ENCODE results near the gene PPP2R3C. TPM values are rescaled to one million over a fixed set of nuclear protein-coding genes. Genes with fewer than 3 reads are reported as not detected.
"Not testable (repeated sequence)": the region's sequence is repeated elsewhere in the genome, so short reads cannot be mapped to it uniquely, and the experiment has no call there.

Gene PPP2R3C
- total and polyA plus RNA-seq, 2 experiments from 2014 or later = 25.7 to 41.2 TPM

DNA sequence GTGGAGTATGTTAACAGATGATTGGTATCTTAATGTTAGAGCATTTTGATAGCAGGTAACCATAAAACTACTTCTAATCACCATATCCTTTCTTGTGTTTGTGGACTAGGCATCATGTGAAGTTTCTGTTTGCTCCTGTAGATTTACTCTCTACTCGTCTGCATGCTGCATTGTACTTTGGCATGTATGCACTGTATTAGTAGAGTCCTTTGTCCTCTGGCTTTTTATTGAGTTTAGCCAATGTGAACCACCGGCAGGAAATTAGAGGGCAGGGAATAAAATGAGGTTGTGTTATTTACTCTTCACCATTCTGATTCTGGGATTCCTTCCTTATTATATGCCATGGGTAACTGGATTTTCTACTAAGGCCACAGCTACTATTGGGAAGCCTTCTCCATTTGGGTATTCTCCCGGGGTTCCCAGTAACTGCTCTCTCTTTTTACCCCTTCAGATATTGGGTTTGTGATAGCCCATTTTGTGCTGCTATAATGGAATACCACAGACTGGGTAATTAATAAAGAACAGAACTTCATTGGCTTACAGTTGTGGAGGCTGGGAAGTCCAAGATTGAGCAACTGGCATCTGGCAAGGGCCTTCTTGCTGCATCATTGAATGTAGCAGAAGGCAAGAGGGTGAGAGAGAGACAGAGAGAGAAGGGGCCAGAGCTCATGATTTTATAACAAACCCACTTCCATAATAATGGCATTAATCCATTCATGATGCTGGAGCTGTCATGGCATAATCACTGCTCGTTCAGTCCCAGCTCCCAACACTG is 53.4 kb downstream of the PPP2R3C start:
- H3K27me3 ChIP-seq (replicated peaks; ENCODE audit: insufficient read depth) = no peaks in the 10 kb centered on the region
- peak; percentile 6 for DNase-seq
- H3K9me3 ChIP-seq (ENCODE audit: low read depth) = no peaks in the 10 kb centered on the region
- no peaks in the 10 kb centered on the region for H3K9me2 ChIP-seq (ENCODE audit: insufficient read depth)
- no peak overlapping the region for H3K27ac ChIP-seq
- in situ Hi-C loops (cut with MboI) = no loop called here
- H4K20me1 ChIP-seq (ENCODE audit: insufficient read depth) = no peaks in the 10 kb centered on the region
- no peak overlapping the region for H3K9ac ChIP-seq
- no peaks in the 10 kb centered on the region for H3F3A ChIP-seq (ENCODE audit: insufficient read depth)
- H3K4me2 ChIP-seq (ENCODE audit: unreplicated experiment) = no peak overlapping the region
- WGBS, 2 experiments (ENCODE audit: low coverage in 1 of 2, low lambda C conversion rate in 2 of 2, missing lambda C conversion rate in 2 of 2) = 98 to 99% methylated on average over 4 of the region's 4 CpGs
- no peak overlapping the region for H2AFZ ChIP-seq
- H3K4me1 ChIP-seq (ENCODE audit: insufficient read depth) = no peaks in the 10 kb centered on the region
- H3K79me2 ChIP-seq (ENCODE audit: insufficient read depth) = peaks cover 64% of the 10 kb centered on the region
- no peak for TF ChIP-seq EZH2phosphoT487 (IDR thresholded peaks at IDR 0.05; ENCODE audit: insufficient read depth, low read depth)
- no peak for TF ChIP-seq EZH2 (IDR thresholded peaks at IDR 0.05; ENCODE audit: insufficient read depth, poor library complexity, severe bottlenecking)
- H3K4me3 ChIP-seq = no peak overlapping the region
- H3K36me3 ChIP-seq (ENCODE audit: low read depth) = peaks cover 18% of the 10 kb centered on the region

DNA sequence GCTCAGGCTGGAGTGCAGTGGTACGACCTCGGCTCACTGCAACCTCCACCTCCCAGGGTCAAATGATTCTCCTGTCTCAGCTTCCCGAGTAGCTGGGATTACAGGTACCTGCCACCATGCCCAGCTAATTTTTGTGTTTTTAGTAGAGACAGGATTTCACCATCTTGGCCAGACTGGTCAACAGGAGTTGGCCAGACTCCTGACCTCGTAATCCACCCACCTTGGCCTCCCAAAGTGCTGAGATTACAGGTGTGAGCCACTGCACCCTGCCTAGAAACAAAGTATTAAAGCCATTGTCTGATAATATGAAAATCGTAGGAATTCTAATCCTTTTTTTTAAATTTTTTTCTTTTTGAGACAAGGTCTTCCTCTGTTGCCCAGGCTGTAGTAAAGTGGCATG is 56.1 kb downstream of the PPP2R3C start:
- 95 to 97% methylated on average over 5 of the region's 5 CpGs for WGBS, 2 experiments (ENCODE audit: low coverage in 1 of 2, low lambda C conversion rate in 2 of 2, missing lambda C conversion rate in 2 of 2)

DNA sequence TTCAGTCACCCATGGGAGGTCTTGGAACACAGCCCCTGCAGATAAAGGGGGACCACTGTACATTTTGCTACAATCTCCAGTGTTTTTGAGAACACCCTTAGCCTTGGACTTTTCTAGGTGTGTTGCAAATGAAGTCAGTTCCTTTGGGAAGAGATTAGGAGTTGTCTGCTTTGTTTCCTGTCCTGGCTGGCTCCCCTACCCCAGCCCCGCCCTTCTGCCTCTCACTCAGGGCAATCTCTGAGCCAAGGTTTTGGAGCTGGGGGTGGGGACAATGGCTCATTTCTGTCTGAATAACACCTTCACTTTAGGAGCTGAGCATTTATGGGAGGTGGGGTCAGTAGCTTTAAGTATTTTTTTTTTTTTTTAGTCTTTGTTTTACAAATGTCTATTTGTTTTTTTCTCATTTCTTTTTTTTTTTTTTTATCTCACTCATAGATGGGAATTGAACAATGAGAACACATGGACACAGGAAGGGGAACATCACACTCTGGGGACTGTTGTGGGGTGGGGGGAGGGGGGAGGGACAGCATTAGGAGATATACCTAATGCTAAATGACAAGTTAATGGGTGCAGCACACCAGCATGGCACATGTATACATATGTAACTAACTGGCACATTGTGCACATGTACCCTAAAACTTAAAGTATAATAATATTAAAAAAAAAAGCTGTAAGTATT is 60.5 kb downstream of the PPP2R3C start:
- H3K9me3 ChIP-seq (ENCODE audit: low read depth); in situ Hi-C loops (cut with MboI); H3K4me1 ChIP-seq (ENCODE audit: insufficient read depth); H3K4me2 ChIP-seq (ENCODE audit: unreplicated experiment); H3K27ac ChIP-seq; H4K20me1 ChIP-seq (ENCODE audit: insufficient read depth); H3K36me3 ChIP-seq (ENCODE audit: low read depth); H3F3A ChIP-seq (ENCODE audit: insufficient read depth); H3K9ac ChIP-seq; H3K27me3 ChIP-seq (replicated peaks; ENCODE audit: insufficient read depth); H2AFZ ChIP-seq; H3K4me3 ChIP-seq; H3K9me2 ChIP-seq (ENCODE audit: insufficient read depth): not testable (repeated sequence)
- 65 to 75% methylated on average over 1 of the region's 1 CpG for WGBS, 2 experiments (ENCODE audit: low coverage in 1 of 2, low lambda C conversion rate in 2 of 2, missing lambda C conversion rate in 2 of 2)
- peak; percentile 20 for DNase-seq
- H3K79me2 ChIP-seq (ENCODE audit: insufficient read depth) = peaks cover 50% of the 10 kb centered on the region

More for the DNA sequence above, 56.1 kb downstream of the PPP2R3C start:
- H3K9ac ChIP-seq; H4K20me1 ChIP-seq (ENCODE audit: insufficient read depth); H3K4me2 ChIP-seq (ENCODE audit: unreplicated experiment); DNase-seq; H3K4me1 ChIP-seq (ENCODE audit: insufficient read depth); in situ Hi-C loops (cut with MboI); H3K36me3 ChIP-seq (ENCODE audit: low read depth); H2AFZ ChIP-seq; H3K27me3 ChIP-seq (replicated peaks; ENCODE audit: insufficient read depth); H3K4me3 ChIP-seq; H3K9me2 ChIP-seq (ENCODE audit: insufficient read depth); H3K27ac ChIP-seq; H3F3A ChIP-seq (ENCODE audit: insufficient read depth); H3K9me3 ChIP-seq (ENCODE audit: low read depth): not testable (repeated sequence)
- H3K79me2 ChIP-seq (ENCODE audit: insufficient read depth) = peaks cover 65% of the 10 kb centered on the region

GRCh38 chr14:35052637-35053036 is 69.2 kb downstream of the PPP2R3C start:
- Histone ChIP-seq H3K4me3 (no peak overlapping the region), H3K27ac (no peak overlapping the region), H4K20me1 (ENCODE audit: insufficient read depth) (no peaks in the 10 kb centered on the region), H2AFZ (no peak overlapping the region), H3K9ac (no peak overlapping the region), H3K79me2 (ENCODE audit: insufficient read depth) (peaks cover 72% of the 10 kb centered on the region), H3K4me1 (ENCODE audit: insufficient read depth) (peaks cover 17% of the 10 kb centered on the region; the same call in 1 of the 2 replicates), H3K4me2 (ENCODE audit: unreplicated experiment) (no peak overlapping the region), H3F3A (ENCODE audit: insufficient read depth) (no peaks in the 10 kb centered on the region), H3K27me3 (replicated peaks; ENCODE audit: insufficient read depth) (no peaks in the 10 kb centered on the region), H3K9me3 (ENCODE audit: low read depth) (no peaks in the 10 kb centered on the region), H3K9me2 (ENCODE audit: insufficient read depth) (no peaks in the 10 kb centered on the region), H3K36me3 (ENCODE audit: low read depth) (peaks cover 14% of the 10 kb centered on the region)
- 68 to 83% methylated on average over 2 of the region's 2 CpGs for WGBS, 2 experiments (ENCODE audit: low coverage in 1 of 2, low lambda C conversion rate in 2 of 2, missing lambda C conversion rate in 2 of 2)
- no peak for DNase-seq
- TF ChIP-seq EZH2phosphoT487 (IDR thresholded peaks at IDR 0.05; ENCODE audit: insufficient read depth, low read depth) (no peak), EZH2 (IDR thresholded peaks at IDR 0.05; ENCODE audit: insufficient read depth, poor library complexity, severe bottlenecking) (no peak)
- in situ Hi-C loops (cut with MboI) = no loop called here
